ENCODE measurements around the gene GALK1. TPM values are rescaled to one million over a fixed set of nuclear protein-coding genes. Genes with fewer than 3 reads are reported as not detected.

The GALK1 gene
- total and polyA plus RNA-seq, 12 donors, result 5.2 to 44.6 (median 15.3) TPM

GRCh38 chr17:75793460-75793859 is 28.5 kb upstream of the GALK1 start:
- Histone ChIP-seq H3K36me3 (peaks cover 0 to 68% (median 14%) of the 10 kb centered on the region in 9 donors), H3K27ac (no peak overlapping the region), H3K4me3 (no peak overlapping the region), H3K27me3 (no peaks in the 10 kb centered on the region), H3K9me3 (no peaks in the 10 kb centered on the region), H3K4me1 (peaks cover 0 to 26% (median 0%) of the 10 kb centered on the region in 9 donors)
- WGBS, 2 donors, result 86 to 93% methylated on average over 1 of the region's 1 CpG
- intact Hi-C loops (cut with DNase I), result loop anchor here in 1 of 10 donors (5.0 kb wide), 1 partner anchor 34 kb away; no protein-coding TSS in a partner anchor
- no peak for TF ChIP-seq CTCF (IDR thresholded peaks at IDR 0.05)
- DNase-seq, result no peak
- no peak for ATAC-seq

GRCh38 chr17:75791254-75791653 is 26.3 kb upstream of the GALK1 start:
- 89% methylated on average over 6 of the region's 6 CpGs for WGBS, 2 donors
- no peak overlapping the region for H3K4me3 ChIP-seq
- H3K36me3 ChIP-seq, result peaks cover 0 to 48% (median 0%) of the 10 kb centered on the region in 9 donors
- no peaks in the 10 kb centered on the region for H3K27me3 ChIP-seq
- intact Hi-C loops (cut with DNase I), result loop anchor here in 1 of 10 donors (5.0 kb wide), 1 partner anchor 36 kb away; no protein-coding TSS in a partner anchor
- peaks cover 0 to 48% (median 12%) of the 10 kb centered on the region in 9 donors for H3K4me1 ChIP-seq
- no peak overlapping the region for H3K27ac ChIP-seq
- ATAC-seq (no peak), DNase-seq (no peak)
- no peak for TF ChIP-seq CTCF (IDR thresholded peaks at IDR 0.05)
- no peaks in the 10 kb centered on the region for H3K9me3 ChIP-seq

- no peak for TF ChIP-seq CTCF (IDR thresholded peaks at IDR 0.05)
- intact Hi-C loops (cut with DNase I), result loop anchor here in 3 of 10 donors (2.0 to 5.0 kb wide), 3 partner anchors 42 to 92 kb away; partner anchors contain the start of gene WBP2 (in 2 of the 3)
- ATAC-seq, result peak; percentile 91 to 95 (median 93)
These were observed 20.3 kb upstream of the GALK1 start for GRCh38 chr17:75785016-75785890.

GRCh38 chr17:75784473-75785015 is 19.6 kb upstream of the GALK1 start, which contains the start of gene UNK:
Gene UNK, plus strand, starts transcription at chr17:75784806. Its CDS starts 75 bp downstream, at chr17:75784881.
- intact Hi-C loops (cut with DNase I), result loop anchor here in 4 of 10 donors (1.0 to 5.0 kb wide), 7 partner anchors 43 to 483 kb away; partner anchors contain the start of genes WBP2 (in 4 of the 4), TRIM47 (in 1 of the 4) and UBALD2 (in 1 of the 4)

More at GRCh38 chr17:75785016-75785890, 20.3 kb upstream of the GALK1 start:
- WGBS, 2 donors, result 4% methylated on average over 35 to 43 of the region's 43 CpGs
- Histone ChIP-seq H3K27ac (peak overlapping the region; percentile 97 to 100 (median 99)), H3K36me3 (no peaks in the 10 kb centered on the region), H3K4me1 (peaks cover 7 to 70% (median 38%) of the 10 kb centered on the region in 9 donors), H3K9me3 (no peaks in the 10 kb centered on the region), H3K27me3 (no peaks in the 10 kb centered on the region), H3K4me3 (peak overlapping the region; percentile 51 to 78 (median 70))
- DNase-seq, result peak; percentile 89 to 90

More at GRCh38 chr17:75784473-75785015, 19.6 kb upstream of the GALK1 start, which contains the start of gene UNK:
- Histone ChIP-seq H3K27me3 (no peaks in the 10 kb centered on the region), H3K27ac (peak within 1 kb of the TSS; percentile 97 to 100 (median 99)), H3K4me1 (peaks cover 7 to 73% (median 39%) of the 10 kb centered on the region in 9 donors), H3K9me3 (no peaks in the 10 kb centered on the region), H3K36me3 (no peaks in the 10 kb centered on the region), H3K4me3 (peak within 1 kb of the TSS; percentile 51 to 78 (median 70))
- peak; percentile 94 to 99 for DNase-seq
- peak; percentile 91 to 95 (median 93) for ATAC-seq
- TF ChIP-seq CTCF (IDR thresholded peaks at IDR 0.05), result no peak
- 0% methylated on average over 39 to 45 of the region's 45 CpGs for WGBS, 2 donors
